HG03175 (cell line): ENCODE data around the gene AMZ1.
A peak's percentile ranks its signal among the peaks of the same experiment; 100 is the strongest.
"Not testable (repeated sequence)": the region's sequence is repeated elsewhere in the genome, so short reads cannot be mapped to it uniquely, and the experiment has no call there.

Experiments used
- ATAC-seq: cut with Tn5 transposase; IDR thresholded peaks from one replicate; pipeline ENCODE4 v1.9.1; 2021; ENCODE audit warnings: mild to moderate bottlenecking, moderate library complexity; ENCODE audit not compliant: unreplicated experiment

The AMZ1 gene

DNA sequence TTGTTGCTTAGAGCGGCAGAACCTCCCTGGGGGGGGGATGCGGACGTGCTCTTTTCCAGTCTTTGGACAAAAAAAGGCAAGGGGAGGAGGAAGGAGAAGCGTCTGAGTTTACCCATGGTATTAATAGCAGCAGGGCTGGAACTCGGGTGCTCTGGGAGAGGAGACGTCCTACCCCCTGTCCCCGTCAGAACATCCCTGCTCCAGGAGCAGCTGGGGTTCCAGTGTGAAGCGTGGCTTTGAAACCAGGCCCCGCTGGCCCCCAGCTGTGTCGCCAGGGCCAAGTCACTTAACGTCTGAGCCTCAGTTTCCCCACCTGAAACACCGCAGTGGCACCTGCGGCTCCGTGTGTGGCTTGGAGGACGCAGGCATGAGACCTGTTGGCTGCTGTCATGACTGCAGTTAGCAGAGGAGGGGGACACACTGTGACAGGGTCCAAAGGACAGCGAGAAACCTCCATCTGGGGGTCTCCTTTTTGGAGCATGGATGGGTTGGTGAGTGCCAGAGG, 1.4 kb downstream of the AMZ1 start:
- ATAC-seq: no peak

DNA sequence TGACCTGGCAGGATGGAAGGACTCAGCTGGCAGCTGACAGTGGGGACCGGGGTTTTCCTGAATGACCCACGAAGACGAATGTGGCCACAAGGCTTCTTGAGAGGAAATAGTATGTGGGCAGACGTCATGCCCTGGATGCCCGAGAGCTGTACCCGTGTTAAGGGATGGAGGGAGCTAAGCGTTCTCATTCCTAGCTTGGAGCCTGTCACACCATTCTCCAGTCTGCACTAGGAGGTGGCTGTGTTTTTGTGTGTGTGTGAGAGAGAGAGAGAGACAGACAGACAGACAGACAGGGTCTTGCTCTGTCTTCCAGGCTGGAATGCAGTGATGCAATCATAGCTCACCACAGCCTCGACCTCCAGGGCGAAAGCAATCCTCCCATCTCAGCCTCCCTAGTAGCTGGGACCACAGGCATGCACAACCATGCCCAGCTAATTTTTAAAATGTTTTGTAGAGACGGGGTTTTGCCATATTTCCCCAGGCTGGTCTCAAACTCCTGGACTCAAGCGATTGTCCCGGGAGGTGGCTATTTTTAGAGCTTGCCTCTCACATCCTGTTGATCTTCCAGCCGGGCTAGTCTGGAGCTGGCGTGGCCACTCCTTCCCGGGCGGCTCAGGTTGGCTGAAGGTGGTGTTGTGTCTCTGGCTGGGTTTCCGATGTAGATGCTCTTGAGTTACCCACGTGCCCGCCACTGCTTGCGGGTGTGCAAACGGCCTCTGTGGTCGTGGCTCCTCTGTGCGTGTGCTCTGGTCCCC, 2.1 kb downstream of the AMZ1 start:
- ATAC-seq: no peak

DNA sequence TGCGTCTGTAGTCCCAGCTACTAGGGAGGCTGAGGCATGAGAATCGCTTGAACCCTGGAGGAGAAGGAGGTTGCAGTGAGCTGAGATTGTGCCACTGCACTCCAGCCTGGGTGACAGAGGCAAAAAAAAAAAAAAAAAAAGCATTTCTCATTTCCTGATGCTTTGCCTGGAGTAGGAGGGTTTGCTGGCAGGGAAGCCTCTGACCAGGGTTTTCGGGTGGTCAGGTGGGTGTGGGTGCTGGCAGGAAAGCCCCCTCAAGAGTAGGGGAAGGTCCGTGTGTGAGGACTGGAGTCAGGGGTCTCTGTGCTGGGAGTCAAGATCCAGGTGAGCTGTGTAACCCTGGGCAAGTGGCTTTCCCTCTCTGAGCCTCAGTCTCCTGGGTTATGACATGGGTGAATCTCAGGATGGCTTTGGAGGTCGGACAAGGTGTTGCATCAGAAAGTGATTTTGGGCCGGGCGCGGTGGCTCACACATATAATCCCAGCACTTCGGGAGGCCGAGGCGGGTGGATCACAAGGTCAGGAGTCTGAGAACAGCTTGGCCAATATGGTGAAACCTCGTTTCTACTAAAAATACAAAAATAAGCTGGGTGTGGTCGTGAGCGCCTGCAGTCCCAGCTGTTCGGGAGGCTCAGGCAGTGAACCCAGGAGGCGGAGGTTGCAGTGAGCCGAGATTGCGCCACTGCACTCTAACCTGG, 3.2 kb downstream of the AMZ1 start:
- ATAC-seq: no peak

DNA sequence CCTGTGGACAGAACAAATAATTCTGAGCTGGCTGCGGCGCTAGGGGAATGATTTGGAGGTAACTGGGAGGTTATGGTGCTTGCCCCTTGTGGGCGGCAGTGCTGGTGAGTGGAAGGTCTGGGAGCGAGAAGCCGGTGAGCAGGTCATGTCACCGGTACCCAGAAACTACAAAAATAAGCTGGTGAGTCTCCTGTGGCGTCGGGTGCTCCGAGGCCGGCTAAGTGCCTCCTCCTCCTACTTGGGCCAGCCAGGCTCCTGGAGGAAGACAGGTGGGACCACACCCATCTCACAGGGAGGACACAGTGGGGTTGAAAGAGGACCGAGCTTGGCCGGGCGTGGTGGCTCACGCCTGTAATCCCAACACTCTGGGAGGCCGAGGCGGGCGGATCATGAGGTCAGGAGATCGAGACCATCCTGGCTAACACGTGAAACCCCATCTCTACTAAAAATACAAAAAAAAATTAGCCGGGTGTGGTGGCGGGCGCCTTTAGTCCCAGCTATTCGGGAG, 4.0 kb downstream of the AMZ1 start:
- ATAC-seq: not testable (repeated sequence)

DNA sequence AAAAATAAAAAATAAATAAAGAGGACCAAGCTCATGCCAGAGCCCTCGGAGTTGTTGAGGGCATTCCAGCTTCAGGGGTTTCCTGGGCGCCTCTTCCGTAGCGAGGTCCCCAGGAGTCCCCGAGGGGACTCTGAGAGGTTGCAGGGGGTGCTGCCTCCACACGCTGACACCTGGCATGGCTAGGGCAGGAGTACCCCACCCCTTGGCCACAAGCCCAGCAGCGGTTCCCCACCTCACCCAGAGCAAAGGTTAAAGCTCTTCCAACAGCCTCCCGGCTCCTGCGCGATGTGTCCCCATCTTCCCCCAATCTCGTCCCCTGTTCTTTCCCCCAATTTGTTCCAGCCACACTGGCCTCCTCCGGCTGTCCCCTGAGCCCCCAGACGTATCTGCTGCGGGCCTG, 4.5 kb downstream of the AMZ1 start:
- no peak for ATAC-seq

DNA sequence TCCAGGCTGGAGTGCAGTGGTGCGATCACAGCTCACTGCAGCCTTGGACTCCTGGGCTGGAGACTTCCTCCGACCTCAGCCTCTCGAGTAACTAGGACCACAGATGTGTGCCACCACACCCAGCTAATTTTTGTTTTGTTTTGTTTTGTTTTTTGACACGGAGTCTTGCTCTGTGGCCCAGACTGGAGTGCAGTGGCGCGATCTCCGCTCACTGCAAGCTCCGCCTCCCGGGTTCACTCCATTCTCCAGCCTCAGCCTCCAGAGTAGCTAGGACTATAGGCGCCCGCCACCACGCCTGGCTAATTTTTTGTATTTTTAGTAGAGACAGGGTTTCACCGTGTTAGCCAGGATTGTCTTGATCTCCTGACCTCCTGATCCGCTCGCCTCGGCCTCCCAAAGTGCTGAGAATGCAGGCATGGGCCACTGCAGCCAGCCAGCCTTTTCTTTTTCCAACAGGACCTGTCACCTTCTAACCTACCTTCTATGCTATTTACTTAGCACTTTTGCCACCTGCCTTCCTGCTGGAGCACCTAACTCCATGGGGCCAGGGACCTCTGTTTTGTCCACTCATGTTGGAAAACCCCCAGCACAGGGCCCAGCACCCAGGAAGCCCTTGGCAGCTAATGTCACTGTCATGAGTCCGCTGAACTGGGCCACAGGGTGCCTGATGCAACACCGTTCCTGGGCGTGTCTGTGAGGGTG, 5.6 kb downstream of the AMZ1 start:
- ATAC-seq: not testable (repeated sequence)

DNA sequence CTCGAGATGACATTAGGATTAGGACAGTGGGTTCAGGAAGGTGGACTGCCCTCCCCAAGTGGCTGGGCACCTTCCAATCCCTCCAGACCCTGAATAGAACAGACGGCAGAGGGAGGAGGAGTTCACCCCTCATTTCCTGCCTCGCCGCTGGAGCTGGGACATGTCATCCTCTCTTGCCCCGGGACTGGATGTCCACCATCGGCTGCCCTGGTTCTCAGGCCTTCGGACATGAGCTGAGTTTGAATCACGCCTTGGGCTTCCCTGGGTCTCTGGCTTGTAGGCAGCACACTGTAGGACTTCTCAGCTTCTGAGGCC, 6.1 kb downstream of the AMZ1 start:
- ATAC-seq: not testable (repeated sequence)

DNA sequence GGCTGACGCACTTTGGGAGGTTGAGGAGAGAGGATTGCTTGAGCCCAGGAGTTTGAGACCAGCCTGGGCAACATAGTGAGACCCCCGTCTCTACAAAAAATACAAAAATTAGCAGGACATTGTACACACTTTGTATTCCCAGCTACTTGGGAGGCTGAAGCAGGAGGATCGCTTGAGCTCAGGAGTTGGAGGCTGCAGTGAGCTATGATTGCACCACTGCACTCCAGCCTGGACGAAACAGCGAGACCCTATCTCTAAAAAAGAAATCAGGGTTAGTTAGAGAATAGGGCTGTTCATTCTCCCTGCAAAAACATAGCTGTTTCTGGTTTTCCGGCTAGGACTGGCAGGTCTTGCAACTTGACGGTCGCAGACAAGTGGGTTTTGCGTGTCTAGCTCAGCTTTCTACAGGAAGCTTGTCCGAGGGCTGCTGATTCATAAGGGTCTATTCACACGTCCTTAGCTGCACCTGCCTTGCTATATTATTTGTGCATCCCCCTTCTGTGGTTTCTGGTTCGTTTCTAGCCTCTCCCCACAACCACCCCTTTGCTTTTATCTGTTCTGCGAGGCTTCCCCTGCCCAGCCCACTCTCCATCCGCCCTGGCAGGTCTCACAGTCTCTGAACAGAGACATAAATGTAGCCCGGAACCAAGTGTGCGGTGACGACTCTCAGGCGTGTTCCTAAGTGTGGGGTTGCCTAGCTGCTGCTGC, 10.7 kb downstream of the AMZ1 start:
- peak; percentile 95 for ATAC-seq

DNA sequence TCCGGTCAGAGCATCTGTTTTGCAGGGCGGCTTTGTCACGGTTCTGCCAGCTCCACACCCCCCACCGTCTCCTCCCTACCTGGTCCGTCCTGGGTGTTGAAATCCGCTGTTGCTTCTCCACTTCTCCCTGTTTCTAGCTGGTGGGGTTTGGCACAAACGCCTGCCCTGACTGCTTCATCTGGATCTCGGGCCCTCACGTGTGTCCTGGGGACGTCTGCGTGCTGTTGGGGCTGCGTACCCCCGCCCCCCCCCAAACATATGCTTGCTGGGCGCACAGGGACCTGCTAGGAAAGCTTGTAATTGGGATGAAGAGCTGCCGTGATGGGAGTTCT, 11.3 kb downstream of the AMZ1 start:
- no peak for ATAC-seq

DNA sequence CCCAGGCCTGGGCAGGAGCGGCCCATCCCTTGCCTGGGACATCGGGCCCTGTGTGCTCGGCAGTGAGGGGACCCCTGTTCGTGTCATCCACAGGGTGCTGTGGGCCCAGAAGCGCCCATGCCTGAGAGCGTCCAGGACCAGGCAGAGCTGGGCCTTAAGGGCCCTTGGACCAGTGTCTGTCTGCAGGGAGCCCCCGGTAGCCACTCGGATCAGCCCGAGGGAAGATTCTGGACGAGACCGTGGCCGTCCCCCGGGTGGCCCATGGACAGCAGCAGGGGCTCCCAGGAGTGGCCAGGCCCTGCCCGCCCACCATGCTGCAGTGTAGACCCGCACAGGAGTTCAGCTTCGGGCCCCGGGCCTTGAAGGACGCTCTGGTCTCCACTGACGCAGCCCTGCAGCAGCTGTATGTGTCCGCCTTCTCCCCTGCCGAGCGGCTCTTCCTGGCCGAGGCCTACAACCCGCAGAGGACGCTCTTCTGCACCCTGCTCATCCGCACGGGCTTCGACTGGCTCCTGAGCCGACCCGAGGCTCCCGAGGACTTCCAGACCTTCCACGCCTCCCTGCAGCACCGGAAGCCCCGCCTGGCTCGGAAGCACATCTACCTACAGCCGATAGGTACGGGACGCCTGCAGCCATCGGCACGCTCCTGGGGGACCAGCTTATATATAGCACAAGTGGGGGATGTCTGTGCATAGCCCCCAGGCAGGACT, 12.3 kb downstream of the AMZ1 start:
- ATAC-seq: no peak

DNA sequence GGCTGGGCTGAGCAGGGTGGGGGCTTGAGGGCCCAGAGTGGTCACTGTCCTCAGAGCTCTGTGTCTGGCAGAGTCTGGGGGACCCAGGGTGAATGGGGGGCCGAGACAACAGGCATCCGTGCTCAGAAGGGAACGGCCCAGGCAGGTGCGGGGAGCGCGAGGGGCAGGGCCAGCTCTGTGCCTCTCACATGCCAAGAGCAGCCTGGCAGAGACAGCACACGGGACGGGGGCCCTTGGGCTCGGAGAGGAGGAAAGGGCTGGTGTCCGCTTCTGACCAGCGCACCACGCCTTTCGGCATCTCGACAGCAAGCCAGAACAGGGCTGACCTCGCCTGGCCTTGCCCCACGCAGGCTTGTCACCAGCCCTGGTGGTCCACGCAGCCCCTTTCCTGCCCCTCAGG, 13.4 kb downstream of the AMZ1 start:
- no peak for ATAC-seq

DNA sequence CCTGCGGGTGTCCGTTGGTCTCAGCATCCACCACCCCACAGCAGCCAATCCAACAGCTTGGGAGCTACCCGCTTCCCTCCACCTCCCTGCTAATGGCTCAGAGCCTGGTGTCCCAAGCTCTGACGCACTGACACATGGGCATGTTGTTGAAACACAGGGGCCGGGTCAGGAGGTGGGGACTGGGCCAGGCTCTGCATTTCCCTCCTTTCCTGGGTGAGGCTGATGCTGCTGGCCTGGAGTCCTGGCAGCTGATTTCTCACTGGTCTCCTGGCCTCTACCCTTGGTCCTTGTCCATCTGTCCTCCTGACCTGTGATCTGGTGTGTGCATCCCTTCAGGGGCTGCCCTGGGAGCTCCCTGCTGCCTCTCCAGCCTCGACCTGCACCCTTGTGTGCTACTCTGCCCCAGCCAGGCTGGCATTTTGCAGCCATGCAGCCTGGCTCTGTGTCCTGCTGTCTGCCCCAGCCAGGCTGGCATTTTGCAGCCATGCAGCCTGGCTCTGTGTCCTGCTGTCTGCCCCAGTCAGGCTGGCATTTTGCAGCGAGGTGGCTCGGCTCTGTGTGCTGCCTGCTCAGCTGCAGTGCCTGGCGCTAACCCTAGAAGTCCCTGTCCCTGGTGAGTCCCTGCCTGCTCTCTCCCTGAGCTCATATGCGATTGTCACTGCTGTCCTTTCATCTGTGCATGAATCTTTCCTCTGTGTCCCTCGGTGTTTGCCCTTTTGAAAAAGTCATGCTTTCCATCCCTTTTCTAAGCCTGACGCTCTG, 14.0 kb downstream of the AMZ1 start:
- ATAC-seq: no peak

DNA sequence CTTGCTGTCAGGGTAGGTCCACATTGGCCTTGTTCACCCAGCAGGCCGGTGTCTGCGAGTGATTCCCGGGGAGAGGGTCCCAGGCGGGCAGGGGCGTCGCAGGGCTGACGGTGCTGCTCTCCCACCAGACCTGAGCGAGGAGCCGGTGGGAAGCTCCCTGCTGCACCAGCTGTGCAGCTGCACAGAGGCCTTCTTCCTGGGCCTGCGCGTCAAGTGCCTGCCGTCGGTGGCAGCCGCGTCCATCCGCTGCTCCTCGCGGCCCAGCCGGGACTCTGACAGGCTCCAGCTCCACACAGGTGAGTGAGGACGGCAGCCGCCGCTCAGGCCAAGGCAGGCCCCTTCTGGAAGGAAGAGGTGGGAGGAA, 14.6 kb downstream of the AMZ1 start:
- ATAC-seq: no peak

DNA sequence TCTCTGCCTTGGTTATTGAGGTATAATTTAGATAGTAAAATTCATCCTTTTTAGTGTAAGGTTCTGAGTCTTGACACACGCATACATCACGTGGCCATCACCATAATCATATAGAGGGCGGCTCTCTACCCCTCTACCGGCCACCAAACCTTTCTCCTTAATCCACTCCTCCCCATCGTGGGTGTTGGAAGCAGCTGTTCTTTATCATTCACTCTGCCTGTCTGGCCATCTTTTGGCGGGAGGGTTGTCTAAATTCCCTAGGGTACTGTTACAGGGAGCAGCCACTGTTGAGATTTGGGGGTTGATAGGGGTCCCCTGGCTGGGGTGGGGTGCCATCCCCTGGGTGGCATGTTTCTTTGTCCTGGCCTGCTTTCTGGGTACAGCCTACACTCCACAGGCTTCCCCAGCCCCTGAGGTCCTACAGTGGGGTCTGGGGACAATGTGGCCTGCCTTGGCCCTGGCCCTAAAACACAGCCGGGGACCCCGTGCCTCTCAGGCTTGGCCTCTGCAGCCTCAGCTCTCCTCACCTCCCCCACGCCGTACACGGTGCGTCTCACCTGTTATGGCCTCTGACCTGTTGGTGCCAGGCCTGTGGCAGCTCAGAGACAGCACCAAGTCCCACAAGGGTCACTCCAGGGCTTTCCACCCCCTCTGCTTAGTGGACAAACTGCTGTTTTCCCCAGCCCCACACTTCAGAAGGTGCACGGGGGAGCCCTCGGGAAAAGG, 17.5 kb downstream of the AMZ1 start:
- no peak for ATAC-seq

DNA sequence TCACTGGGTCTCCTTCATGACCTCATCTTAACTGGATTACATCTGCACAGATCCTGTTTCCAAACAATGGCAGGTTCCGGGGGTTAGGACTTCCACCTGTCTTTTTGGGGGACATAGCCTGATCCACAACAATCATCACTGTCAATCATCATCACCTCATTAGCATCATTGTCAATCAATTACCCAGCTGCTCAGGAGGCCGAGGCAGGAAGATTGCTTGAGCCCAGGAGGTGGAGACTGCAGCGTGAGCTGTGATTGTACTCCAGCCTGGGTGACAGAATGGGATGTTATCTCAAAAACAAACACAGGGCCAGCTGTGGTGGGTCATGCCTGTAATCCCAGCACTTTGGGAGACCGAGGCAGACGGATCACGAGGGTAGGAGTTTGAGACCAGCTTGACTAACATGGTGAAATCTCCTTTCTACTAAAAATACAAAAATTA, 18.7 kb downstream of the AMZ1 start:
- ATAC-seq: no peak

DNA sequence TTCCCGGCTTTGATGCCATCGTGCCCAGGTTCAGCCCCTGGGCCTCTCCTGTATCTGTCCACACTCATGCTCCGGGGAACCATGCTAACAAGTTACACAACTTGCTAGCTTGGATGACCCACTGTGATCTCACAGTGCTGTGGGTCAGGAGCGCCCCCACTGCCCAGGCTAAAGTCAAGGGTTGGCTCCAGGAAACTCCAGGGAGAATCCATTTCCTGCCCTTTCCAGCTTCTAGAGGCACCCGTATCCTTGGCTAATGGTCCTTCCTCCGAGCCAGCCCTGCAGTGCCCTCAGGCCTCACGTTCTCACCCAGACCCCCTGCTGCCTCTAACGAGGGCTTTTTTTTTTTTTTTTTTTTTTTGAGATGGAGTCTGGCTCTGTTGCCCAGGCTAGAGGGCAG, 19.5 kb downstream of the AMZ1 start:
- ATAC-seq: no peak

DNA sequence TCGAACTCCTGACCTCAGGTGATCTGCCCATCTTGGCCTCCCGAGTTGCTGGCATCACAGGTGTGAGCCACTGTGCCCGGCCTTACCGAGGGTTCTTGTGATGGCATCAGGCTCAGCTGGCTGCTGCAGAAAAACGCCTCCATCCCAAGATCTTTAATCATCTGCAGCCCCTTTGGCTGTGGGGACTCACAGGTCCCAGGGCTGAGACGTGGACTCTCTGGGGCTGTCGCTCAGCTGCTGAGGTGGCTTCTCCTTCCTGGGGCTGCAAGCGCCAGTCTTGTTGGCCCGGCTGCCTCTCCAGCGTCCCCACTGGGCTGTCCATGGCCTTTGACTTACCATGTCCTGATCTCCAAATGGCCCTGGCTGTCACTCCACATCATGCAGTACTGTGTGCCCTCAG, 20.0 kb downstream of the AMZ1 start:
- no peak for ATAC-seq

DNA sequence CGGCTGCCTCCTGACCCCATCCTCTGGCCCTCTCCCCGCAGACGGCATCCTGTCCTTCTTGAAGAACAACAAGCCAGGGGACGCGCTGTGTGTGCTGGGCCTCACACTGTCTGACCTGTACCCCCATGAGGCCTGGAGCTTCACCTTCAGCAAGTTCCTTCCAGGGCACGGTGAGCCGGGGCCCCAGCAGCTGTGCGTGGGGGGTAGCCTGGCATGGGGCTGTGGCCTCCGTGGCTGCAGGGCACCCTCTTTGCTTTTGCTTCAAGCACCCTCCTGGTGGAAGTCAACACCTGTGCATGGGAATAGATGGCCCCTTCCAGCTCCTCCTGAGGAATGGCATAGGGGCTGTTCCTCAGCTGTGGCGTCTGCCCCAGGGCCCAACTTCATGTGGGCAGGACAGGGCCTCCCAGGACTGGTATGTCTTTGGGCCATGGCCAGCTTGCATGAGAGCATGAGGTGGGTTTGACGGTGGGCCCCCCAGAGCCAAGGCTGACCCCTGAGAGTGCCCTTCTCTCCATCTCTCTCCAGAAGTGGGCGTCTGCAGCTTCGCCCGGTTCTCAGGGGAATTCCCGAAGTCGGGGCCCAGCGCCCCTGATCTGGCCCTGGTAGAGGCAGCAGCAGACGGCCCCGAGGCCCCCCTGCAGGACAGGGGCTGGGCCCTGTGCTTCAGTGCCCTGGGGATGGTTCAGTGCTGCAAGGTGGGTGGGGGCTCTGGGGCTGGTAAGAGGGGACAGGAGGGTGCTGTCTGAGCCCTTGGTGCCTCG, 20.7 kb downstream of the AMZ1 start:
- no peak for ATAC-seq
